K562 (cell line): ENCODE measurements around the gene MARK3. TPM values are rescaled to one million over a fixed set of nuclear protein-coding genes. Genes with fewer than 3 reads are reported as not detected.

Experiments
- CBFA2T3 ChIP-seq: fragments of 450-650 bp; IDR thresholded peaks from 2 replicates; pipeline ENCODE4 v1.6.1; 2017
- DACH1 ChIP-seq: fragments of 450-650 bp; IDR thresholded peaks from 2 replicates; pipeline ENCODE4 v1.6.1; 2018; ENCODE audit not compliant: partially characterized antibody
- FUS ChIP-seq: fragments of 200-400 bp; formaldehyde crosslinking; optimal IDR thresholded peaks from 2 replicates; pipeline ENCODE3; 2017; ENCODE audit warnings: low read depth, low read length
- HDGF ChIP-seq: fragments of 450-650 bp; IDR thresholded peaks from 2 replicates; pipeline ENCODE4 v1.6.1; 2016
- HNRNPH1 ChIP-seq: fragments of 200-400 bp; formaldehyde crosslinking; optimal IDR thresholded peaks from 2 replicates; pipeline ENCODE3; 2017; ENCODE audit warnings: low read depth, mild to moderate bottlenecking, low read length, moderate library complexity
- MAX ChIP-seq: sonication (generic); formaldehyde crosslinking; IDR thresholded peaks from 2 replicates; pipeline ENCODE4 v1.9.0; 2022; ENCODE audit warnings: mild to moderate bottlenecking, missing genetic modification reagents
- NKRF ChIP-seq: fragments of 450-650 bp; IDR thresholded peaks from 2 replicates; pipeline ENCODE4 v1.6.1; 2016; ENCODE audit warnings: borderline replicate concordance
- POLR2B ChIP-seq: fragments of 450-650 bp; IDR thresholded peaks from 2 replicates; pipeline ENCODE4 v1.6.1; 2018; ENCODE audit warnings: low read depth; ENCODE audit not compliant: partially characterized antibody
- SMAD3 ChIP-seq: fragments of 450-650 bp; formaldehyde crosslinking; conservative IDR thresholded peaks from 2 replicates; pipeline ENCODE4 v1.4.0; 2020; ENCODE audit warnings: mild to moderate bottlenecking
- SPI1 ChIP-seq: IDR thresholded peaks from 2 replicates; pipeline ENCODE4 v1.6.1; 2011; ENCODE audit warnings: low read depth, low read length, control low read depth, borderline replicate concordance
- WHSC1 ChIP-seq: IDR thresholded peaks from one replicate; pipeline ENCODE4 v1.6.1; 2012; ENCODE audit warnings: low read length, control low read depth, inconsistent platforms
- XRCC5 ChIP-seq: fragments of 200-400 bp; formaldehyde crosslinking; IDR thresholded peaks from 2 replicates; pipeline ENCODE4 v1.6.1; 2017; ENCODE audit warnings: low read depth, mild to moderate bottlenecking, low read length
- ZBTB43 ChIP-seq: sonication (generic); formaldehyde crosslinking; IDR thresholded peaks from 2 replicates; pipeline ENCODE4 v1.8.0; 2023; ENCODE audit warnings: mild to moderate bottlenecking, missing genetic modification reagents
- ZNF165 ChIP-seq: fragments of 250-450 bp; sonication (Bioruptor Pico); IDR thresholded peaks from 2 replicates; pipeline ENCODE4 v1.4.0; 2020; ENCODE audit warnings: borderline replicate concordance
- ZNF644 ChIP-seq: fragments of 200-800 bp; sonication (Bioruptor generic); IDR thresholded peaks from 2 replicates; pipeline ENCODE4 v1.6.1; 2016; ENCODE audit warnings: low read depth, missing genetic modification characterization, missing compliant biosample characterization
- polyA plus RNA-seq, 8 experiments: library from polyadenylated mRNA; depleted of rRNA in 4 of 8; stranded (reverse) in 5 of 8; unstranded in 3 of 8; fragments of >200 nt; fragmentation: Nextera tagmentation in 2 of 8; fragmentation: Illumina TruSeq in 1 of 8; extraction: Ambion mirVana in 2 of 8; extraction: Trizol in 1 of 8; gene quantifications; 2 replicates each; pipeline versions ENCODE4 v1.2.1 to v1.2.3, GENCODE V29; 2011 to 2014; ENCODE audit warnings: inconsistent platforms in 1 of 8, missing spikeins in 1 of 8
- total RNA-seq, 7 experiments: library from RNA; depleted of rRNA in 6 of 7; stranded (reverse); fragments of >200 nt in 6 of 7; fragmentation: Illumina TruSeq in 2 of 7; extraction: Trizol in 2 of 7; gene quantifications; 2 replicates each; pipeline versions ENCODE4 v1.2.1 to v1.2.3, GENCODE V29; 2011 to 2021; ENCODE audit warnings: low replicate concordance in 1 of 7
- TF ChIP-seq, protein P1 (sequence below): IDR thresholded peaks from 2 replicates; pipeline ENCODE4 v1.6.1; 2014; ENCODE audit warnings: antibody characterized with exemption
- TF ChIP-seq, protein P2 (sequence below): fragments of 250-450 bp; sonication (Bioruptor Pico); IDR thresholded peaks from 2 replicates; pipeline ENCODE4 v1.8.0; 2021; ENCODE audit warnings: borderline replicate concordance, mild to moderate bottlenecking, moderate library complexity; ENCODE audit not compliant: poor library complexity, severe bottlenecking
- TF ChIP-seq, protein P3 (sequence below): sonication (generic); formaldehyde crosslinking; IDR thresholded peaks from 2 replicates; pipeline ENCODE4 v1.9.0; 2022; ENCODE audit warnings: mild to moderate bottlenecking, missing genetic modification reagents
- TF ChIP-seq, protein P4 (sequence below): sonication (generic); formaldehyde crosslinking; IDR thresholded peaks from 2 replicates; pipeline ENCODE4 v1.8.1; 2023; ENCODE audit warnings: mild to moderate bottlenecking, missing genetic modification reagents, moderate library complexity

MARK3 gene
- total and polyA plus RNA-seq, 9 of the 15 experiments (the other 6 are each of a cell fraction or from before 2014, with no cell fraction given) = 10.1 to 68.7 (median 56.3) TPM

DNA sequence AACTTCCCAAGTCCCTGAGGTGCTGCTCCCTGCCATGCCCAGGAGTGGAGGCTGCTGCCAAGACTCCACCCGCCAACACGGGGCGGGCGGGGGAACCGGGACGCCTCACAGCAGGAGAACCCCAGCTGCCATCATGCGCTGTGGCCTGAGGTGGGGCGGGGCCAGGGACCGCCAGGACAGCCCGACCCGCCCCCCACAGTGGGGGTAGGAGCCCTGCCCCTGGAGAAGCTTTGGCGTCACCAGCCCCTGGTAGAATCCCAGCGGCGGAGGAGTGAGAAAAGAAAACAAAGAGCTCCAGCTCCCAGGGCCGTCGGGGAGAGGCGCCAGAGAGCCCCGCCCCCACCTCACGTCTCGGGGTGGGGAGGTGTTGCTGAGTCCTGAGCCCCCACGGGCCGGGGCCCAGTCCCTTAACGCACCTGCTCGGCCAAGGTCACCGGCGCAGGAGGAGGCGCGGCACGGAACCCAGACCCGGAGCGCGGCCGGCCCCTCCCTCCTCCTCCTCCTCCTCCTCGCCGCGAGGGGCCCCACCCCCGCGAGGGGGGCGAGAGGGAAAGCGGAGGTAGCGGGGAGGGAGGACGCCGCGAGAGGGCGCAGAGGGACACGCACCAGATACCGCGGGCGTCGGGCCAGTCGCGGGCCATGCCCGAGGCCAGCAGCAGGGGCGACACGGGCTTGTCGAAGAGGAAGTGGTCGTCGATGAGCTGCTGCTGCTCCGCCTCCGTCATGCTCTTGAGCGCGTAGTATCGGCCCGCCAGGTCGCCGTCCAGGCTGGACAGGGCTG, 135.6 kb downstream of the MARK3 start (continued):
- peak; percentile 28; the same call in 1 of the 2 replicates for TF ChIP-seq NKRF
- TF ChIP-seq FUS = no peak
- TF ChIP-seq, protein P1, sequence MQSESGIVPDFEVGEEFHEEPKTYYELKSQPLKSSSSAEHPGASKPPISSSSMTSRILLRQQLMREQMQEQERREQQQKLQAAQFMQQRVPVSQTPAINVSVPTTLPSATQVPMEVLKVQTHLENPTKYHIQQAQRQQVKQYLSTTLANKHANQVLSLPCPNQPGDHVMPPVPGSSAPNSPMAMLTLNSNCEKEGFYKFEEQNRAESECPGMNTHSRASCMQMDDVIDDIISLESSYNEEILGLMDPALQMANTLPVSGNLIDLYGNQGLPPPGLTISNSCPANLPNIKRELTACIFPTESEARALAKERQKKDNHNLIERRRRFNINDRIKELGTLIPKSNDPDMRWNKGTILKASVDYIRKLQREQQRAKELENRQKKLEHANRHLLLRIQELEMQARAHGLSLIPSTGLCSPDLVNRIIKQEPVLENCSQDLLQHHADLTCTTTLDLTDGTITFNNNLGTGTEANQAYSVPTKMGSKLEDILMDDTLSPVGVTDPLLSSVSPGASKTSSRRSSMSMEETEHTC = no peak
- no peak for TF ChIP-seq HNRNPH1
- no peak for TF ChIP-seq HDGF
- no peak for TF ChIP-seq WHSC1
- no peak for TF ChIP-seq ZNF644 (tag)
- TF ChIP-seq DACH1 = no peak
- TF ChIP-seq CBFA2T3 = no peak
- TF ChIP-seq ZNF165 (CRISPR knock-in tag) = no peak
- TF ChIP-seq, protein P2, sequence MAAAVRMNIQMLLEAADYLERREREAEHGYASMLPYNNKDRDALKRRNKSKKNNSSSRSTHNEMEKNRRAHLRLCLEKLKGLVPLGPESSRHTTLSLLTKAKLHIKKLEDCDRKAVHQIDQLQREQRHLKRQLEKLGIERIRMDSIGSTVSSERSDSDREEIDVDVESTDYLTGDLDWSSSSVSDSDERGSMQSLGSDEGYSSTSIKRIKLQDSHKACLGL (CRISPR knock-in tag) = no peak
- TF ChIP-seq SMAD3 (CRISPR knock-in tag) = no peak
- TF ChIP-seq, protein P3, sequence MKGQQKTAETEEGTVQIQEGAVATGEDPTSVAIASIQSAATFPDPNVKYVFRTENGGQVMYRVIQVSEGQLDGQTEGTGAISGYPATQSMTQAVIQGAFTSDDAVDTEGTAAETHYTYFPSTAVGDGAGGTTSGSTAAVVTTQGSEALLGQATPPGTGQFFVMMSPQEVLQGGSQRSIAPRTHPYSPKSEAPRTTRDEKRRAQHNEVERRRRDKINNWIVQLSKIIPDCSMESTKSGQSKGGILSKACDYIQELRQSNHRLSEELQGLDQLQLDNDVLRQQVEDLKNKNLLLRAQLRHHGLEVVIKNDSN (CRISPR knock-in tag) = no peak; the same call in 1 of the 2 replicates
- TF ChIP-seq MAX (CRISPR knock-in tag) = peak; percentile 70; the same call in 1 of the 2 replicates
- TF ChIP-seq, protein P4, sequence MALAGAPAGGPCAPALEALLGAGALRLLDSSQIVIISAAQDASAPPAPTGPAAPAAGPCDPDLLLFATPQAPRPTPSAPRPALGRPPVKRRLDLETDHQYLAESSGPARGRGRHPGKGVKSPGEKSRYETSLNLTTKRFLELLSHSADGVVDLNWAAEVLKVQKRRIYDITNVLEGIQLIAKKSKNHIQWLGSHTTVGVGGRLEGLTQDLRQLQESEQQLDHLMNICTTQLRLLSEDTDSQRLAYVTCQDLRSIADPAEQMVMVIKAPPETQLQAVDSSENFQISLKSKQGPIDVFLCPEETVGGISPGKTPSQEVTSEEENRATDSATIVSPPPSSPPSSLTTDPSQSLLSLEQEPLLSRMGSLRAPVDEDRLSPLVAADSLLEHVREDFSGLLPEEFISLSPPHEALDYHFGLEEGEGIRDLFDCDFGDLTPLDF = no peak
- no peak for TF ChIP-seq ZBTB43 (CRISPR knock-in tag)
- TF ChIP-seq SPI1 = peak; percentile 88
- no peak for TF ChIP-seq POLR2B
- 0 out of 2 replicates have a peak, but pooled peaks have one; percentile 35 for TF ChIP-seq XRCC5
